Middle frontal gyrus (tissue), 1 donor: ENCODE data around the gene LARGE1.
"Not testable (repeated sequence)": the region's sequence is repeated elsewhere in the genome, so short reads cannot be mapped to it uniquely, and the experiment has no call there.

Source experiments
- DNase-seq: peaks from one replicate; pipeline ENCODE4 v3.0.0-alpha.2; 2015; ENCODE audit warnings: low spot score; ENCODE audit errors: extremely low spot score

Gene LARGE1

DNA sequence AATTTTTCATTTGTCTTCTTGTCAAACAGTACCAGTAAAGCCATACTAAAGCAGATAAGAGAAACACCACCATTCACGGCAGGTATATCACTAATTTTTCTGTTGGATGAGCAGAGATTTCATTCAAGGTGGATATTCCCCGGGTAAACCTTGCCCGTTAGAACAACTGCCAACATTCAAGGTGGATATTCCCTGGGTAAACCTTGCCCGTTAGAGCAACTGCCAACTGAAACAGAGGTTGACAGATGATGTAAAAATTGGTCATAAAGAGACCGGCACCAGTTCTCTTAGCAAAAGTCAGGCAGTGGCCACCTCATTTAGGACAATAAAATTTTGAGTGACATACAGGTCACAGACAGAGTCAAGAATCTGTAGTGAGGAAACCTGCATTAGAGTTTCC, 438.7 kb downstream of the LARGE1 start:
- DNase-seq = no peak

DNA sequence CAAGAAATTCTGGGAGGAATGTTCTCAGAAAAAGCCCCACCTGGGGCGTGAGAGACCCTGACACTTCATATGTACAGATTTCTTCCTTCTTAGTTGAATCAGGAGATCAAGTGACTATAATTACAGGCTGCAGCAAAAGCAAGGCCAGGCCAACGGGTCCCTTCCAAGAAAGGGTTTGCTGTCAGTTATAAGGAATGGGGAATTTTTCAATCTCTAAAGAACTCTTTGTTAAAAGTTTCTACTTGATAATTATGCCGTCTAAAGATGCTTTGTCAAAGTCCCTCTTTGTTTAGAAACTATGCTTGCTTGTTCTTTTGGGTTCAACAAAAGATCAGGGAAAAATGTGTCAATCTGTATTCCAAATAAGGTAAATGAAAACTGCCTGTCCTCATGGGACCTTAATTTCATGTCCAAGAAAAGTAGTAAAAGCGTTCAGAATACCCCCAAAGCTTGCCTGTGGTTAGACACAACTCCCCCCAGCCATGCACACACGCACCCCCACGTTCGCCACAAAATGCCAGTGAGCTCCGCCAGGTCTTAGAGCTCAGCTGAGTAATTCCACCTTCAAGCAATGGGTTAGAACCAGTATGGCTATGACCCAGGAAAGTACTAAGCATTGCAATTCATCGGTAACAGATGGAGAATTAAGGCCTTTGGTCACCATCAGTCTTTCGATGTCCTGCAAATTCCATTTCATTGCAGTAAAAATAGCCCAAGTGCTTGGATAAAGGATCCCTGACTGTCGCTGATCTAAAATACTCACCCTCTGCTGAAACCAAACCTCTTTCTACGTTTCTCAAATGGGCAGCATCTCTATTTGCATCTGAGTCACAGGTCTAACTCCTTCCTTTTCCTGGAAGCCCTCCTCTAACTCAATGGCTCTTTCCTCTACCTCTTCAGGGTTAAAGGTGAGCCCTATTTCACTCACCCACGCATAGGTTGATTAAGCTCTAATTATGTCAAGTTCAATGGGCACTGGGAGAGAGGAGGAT, 442.9 kb downstream of the LARGE1 start:
- DNase-seq = no peak

DNA sequence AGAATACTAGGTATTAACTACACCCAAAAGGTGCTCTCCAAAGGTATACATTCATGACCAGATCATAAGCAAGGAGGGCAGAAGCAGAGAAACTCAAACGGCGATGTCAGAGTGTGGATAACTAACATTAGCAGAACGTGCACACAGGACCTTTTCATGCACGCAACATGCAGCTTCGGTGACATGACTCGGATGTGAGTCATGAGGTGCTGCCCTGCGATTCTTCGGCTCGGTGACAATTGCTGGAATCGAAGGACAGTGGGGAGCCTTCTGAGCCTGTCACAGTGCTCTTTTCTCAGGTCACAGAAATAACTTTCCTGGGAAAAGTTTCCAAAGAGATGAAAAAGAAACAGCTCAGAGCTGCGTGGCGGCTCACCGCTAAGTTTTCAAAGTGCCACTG, 443.6 kb downstream of the LARGE1 start:
- DNase-seq = no peak

DNA sequence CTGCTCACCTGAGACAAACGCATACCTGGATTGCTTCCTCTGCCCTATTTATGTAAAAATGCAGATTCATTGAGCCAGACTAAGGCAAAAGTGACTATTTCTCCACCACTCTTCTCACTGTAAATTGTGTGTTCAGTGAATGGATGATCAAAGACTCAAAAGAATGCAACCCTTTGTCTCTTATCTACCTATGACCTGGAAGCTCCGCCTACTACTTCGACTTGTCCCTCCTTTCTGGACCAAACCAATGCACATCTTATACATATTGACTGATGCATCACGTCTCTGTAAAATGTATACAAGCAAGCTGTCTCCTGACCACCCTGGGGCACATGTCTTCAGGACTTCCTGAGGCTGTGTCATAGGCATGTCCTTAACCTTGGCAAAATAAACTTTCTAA, 444.1 kb downstream of the LARGE1 start:
- DNase-seq = no peak

DNA sequence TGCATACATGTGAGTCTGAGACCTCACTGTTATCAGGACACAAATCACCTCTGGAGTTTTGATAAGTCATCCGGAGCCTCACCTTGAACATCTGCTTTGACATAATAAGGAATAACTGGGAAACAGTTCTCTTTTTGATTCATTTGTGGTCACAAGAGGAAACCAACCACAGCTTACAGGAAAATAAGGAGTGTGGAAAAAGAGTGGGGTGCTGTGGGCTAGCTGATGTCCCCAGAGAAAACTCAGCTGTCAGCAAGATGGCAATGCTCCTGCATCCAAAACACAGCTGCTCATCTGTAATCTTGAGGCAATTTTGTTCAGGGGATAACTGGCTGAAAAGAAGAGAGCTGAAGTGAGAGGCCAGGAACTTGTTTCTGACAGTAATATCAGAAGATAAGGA, 445.7 kb downstream of the LARGE1 start:
- no peak for DNase-seq

DNA sequence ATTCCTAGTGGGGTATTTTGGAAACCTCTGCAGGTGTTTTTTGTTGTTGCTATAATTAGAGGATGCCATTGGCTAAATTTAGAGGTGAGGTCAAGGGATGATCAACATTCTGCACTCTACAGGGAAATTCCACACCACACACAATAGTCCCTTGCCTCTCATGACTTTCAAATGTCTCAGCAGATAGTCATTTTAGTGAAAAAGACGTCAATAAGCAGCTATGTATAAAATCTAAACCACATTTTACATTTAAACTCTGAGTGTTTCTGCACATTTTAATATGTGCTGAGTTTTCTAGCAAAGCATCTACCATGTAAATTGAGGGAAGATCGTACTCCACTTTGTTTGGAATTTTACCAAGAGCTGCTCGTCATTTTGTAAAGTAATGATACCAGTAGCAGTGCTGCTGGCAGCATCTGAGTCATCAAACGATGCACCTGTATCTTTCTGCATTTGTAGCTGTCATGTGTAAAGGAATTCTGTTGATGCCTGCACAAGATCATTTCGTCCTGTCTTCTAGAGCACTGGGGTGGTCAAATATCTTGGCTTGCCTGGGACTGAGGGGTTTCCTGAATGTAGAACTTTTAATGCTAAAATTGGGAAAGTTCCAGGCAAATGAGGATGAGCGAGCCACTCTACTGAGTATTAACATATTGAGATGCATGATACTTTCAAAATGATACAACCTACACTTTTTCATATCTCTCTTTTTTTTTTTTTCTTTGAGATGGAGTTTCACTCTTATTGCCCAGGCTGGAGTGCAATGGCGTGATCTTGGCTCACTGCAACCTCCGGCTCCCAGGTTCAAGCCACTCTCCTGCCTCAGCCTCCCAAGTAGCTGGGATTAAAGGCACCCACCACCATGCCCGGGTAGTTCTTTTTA, 447.6 kb downstream of the LARGE1 start:
- DNase-seq = no peak

DNA sequence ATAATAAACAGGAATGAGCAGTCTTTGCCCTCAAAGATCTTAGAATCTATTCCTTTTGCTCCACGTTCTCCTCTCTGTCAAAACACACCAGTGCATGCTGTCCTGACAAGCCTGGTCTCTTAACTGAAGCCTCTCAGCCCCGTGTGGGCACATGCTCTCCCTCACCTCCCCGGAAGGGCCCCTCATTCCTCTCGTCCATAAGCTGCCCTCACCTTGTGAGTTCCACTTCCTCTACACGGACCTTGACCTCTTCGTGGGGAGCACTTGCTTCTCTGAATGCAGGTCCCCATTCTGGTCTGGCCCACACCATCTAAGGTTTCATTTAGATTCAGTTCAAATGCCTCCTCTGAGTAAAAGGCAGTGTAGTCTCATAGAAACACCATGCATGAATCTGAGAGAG, 449.8 kb downstream of the LARGE1 start:
- DNase-seq = no peak

DNA sequence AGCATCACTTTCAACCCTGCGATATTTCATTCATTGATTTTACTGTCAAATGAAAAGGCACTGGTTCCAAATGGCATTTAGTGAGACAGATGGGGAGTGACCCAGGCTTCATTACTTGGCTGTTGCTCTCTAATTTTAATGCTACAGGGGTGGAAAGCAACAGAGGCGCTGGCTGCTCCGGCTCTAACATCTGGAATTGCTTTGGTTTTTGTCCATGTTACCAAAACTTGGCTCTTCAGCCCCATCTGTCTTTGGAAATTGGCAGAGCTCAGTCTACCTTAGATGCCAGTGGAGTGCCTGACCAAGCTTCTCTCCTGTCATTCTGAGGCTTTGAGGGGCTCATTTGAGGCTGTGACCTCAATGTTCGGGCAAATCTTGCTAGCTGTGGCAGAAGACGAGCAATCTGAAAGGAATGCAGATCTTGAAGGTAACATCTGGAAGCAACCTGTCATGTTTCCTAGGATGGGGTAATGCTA, 452.6 kb downstream of the LARGE1 start:
- no peak for DNase-seq

DNA sequence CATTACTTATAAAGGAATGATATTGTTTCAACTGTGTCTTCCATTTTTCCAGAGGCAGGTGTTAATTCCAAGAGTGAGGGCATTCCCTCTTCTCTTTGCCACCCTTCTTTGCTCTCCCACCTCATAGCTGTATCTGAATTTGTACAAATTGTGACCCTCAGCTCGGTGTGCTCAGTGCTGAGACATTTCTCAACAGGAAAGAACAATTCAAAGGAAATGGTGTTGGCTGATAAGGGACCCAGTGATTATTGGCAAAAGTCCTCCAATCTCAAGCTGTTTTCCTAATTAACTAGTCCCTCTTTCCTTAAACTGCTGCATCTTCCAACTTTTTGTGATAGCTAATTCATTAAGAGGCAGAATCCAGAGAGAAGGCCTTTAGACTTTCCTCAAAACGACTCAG, 453.2 kb downstream of the LARGE1 start:
- DNase-seq = no peak

DNA sequence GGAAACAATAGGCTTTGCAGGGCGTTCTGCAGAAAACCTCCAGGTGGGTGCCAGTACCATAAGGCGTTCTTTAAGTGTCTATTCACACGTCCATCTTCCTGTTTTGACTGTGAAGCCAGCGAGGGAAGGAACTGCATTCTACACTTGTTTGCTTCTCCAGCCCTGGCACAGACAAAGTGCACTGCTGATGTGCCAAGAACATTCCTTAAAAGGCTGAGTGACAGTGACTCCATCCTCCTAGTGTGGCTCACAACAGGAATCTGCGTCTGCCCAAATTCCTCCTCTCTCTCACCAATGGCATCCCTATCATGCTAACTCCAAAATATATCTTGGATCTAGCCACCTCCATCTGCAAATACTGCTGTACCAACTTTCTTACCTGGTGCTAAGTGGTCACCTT, 454.7 kb downstream of the LARGE1 start:
- no peak for DNase-seq

DNA sequence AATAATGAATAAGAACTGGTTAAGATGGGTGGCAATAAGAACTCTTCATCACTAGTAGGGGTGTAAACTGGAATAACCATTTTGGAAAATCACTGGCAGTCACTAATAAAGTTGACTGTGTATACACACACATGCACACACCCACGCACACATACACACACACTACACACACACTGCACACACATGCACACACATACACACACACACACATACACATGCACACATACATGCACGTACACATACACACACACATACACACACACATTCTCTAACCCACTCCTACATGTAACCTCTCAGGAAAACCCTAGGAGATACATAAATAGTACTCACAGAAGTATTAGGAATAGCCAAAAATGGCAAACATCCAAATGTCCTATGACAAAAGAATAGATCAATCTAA, 455.6 kb downstream of the LARGE1 start:
- no peak for DNase-seq

DNA sequence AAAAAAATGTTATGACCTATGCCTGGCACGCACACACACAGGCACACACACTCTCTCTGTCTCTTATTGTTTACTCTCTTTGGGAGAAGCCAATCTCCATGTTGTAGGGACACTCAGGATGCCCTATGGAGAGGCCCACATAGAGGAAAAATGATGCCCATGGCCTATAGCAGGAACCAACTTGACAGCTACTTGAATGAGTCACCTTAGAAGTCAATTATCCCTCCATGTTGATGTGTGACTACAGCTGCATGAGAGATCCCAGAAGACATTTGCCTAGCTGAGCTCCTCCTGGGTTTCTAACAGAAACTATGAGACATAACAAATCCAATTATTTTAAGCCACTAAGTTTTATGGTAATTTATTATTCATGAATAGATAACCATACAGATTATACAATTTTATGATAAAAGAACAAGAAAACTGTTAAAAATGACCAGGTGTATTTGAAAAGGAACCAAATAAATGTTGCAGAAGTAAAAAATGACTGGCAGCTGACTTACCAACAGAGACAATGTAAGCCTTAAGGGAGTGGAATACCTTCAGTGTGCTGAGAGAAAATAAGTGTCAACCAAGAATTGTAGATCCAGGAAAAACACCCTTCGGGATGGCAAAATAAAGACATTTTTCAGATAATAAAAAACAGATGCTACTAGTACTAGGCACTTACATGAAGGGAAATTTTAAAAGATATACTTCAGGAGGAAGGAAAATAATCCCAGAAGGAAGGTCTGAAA, 458.4 kb downstream of the LARGE1 start:
- no peak for DNase-seq

DNA sequence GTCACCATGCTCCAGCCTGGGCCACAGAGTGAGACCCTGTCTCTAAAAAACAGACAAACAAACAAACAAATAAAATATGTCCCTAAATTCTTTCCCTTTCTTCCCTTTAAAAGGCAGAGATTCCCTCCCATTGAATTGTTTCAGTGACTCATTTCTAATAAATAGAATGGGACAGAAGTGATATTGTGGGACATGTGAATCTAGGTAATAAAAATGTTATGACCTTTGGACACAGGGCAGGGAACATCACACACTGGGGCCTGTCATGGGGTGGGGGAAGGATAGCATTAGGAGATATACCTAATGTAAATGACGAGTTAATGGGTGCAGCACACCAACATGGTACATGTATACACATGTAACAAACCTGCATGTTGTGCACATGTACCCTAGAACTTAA, 459.0 kb downstream of the LARGE1 start:
- not testable (repeated sequence) for DNase-seq

DNA sequence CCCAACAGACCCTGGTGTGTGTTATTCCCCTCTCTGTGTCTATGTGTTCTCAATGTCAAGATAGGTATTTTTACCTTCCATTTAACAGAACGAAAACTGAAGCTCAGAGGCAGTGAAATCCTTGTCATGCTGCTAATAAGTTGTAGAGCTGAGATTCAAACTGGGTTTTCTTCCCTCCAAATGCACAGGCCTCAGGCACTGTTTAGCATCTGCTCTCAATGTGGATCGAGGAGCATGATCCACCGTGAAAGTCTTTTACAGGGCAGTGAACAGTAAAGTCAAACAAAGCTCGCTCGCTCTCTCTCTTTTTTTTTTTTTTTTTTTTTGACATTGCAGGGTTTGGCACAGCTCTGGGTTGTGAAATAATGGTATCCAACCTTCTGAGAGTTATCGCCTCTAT, 461.1 kb downstream of the LARGE1 start:
- no peak for DNase-seq

DNA sequence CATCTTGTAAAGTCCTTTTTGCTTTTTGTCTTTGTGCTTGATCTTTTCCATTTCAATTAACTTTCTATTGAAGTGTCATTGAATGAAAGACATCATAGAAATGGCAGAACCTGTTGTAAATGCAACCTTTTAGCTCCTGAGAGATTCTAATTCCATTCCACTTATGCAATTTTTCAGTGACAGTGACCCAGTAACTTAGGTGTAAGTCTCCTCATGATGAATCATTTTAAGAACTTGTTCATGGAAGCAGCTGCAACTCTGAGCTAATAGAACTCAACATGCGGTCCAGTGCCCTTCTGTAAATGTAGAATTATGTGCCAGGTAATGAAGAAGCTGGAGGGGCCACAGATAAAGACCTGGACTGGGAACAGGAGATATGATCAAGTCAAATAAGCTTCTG, 463.8 kb downstream of the LARGE1 start:
- DNase-seq = no peak

DNA sequence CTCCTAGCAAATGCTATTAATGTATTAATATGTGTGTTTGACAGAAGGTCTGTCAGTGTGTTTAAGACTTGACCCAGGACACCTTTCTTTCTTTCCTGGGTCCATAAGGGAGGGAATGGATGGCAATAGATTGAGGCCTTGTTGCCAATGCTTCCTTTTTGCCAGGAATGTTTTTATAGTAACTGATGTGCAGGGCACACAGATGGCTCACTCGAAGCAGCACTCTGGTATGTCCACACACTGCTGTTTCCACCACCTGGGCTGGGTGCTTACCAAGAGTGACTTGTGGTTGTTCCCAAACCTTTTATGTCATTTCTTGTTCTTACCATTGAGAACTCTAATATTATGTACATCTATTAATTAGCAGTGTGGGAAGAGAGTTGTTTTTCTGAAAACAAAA, 465.2 kb downstream of the LARGE1 start:
- no peak for DNase-seq

DNA sequence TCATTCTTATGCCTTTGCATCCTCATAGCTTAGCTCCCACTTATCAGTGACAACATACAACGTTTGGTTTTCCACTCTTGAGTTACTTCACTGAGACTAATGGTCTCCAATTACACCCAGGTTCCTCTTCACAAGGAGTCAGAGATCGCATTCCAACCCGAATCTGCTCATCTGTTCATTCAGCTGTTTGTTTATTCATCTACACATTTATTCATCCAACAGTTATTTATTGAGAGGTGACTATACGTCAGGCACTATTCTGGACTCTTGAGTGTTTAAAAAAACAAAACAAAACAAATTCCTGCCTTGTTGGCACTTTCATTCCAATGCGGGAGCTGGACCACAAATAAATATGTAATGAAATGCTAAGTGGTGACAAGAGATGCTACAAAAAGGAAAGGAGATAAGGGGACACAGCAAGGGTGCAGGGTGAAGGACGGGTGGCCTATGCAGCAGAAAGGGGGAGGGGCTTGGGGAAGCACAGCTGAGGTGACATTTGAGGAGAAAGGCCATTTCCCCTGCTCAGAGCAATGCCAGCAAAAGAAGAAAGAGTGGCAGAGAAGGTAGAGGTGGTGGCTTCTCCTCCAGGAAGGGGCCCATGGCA, 468.3 kb downstream of the LARGE1 start:
- no peak for DNase-seq

DNA sequence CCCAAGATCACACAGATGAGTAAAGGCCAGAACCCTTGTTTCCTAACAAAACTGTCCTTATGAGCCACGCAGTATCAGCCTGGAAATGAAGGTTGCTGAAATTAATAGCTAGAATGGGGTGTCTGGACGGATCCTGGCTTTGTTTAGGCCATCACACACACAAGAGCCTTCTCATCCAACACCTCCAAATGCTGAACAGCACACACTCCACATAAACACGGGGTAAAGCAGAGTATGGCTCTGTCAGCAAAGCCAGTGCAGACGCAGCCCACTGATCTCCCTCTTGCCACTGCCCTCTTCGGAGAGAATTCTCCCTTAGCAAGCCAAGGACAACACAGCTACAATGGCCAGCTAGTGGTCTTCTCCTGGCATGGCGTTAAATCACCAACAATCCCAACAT, 469.5 kb downstream of the LARGE1 start:
- no peak for DNase-seq

DNA sequence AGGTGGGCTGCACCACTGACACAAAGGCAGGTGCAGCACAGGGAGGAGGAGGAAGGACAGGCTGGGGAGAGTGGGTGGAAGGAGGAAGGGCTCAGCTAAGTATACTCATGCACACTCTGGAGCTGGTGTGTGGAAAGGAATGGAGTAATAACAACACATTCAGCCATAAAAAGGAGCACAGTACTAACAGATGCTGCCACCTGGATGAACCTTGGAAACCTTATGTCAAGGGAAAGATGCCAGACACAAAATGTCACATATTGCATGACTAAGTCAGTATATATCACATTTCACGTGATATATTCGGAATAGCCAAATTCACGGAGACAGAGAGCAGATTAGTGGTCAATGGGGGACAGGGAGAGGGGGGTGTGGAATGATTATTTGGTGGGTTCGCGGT, 472.5 kb downstream of the LARGE1 start:
- DNase-seq = no peak

DNA sequence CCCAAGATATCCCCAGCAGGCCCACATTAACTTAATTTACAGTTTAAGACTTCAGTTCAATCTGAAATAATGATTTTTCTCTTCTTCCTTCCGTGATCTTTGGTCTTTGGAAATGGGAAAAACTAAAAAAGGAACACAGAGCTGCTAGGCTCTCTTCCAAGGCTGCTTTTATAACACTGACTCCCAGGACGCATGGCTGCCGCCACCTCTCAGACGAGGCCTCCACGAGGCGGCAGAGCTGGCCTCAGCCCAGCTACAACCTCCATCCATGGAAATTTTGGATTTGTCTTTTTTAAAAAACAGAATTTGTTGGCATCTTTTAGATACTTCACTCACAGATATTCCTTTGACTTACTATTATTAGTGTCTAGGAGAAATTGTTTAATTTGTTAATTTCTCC, 476.6 kb downstream of the LARGE1 start:
- DNase-seq = no peak

DNA sequence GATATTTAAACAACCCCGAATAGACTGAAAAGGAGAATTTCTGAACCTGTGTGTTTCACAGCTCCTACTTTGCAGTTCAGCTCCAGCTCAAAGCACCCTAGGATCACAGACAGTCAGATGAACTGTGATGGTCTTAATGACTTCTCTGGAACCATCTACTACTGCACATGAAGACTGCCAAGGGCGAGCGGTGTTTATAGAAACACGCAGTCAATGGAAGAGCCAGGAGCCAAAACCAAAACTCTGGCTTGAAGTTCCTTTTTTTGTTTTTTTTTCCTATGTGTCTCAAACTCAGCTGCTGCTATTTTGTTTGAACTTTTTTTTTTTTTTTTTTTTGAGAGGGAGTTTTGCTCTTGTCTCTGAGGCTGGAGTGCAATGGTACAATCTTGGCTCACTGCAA, 479.5 kb downstream of the LARGE1 start:
- no peak for DNase-seq
